ENCODE results near the gene WNT9A. TPM values are rescaled to one million over a fixed set of nuclear protein-coding genes. Genes with fewer than 3 reads are reported as not detected.

The WNT9A gene
- total RNA-seq, 2 experiments from 2014 or later = 0.32 to 0.40 TPM

GRCh38 chr1:227928811-227929375 is 18.8 kb downstream of the WNT9A start:
- no peak overlapping the region for H3K4me3 Mint-ChIP-seq
- H3K27ac Mint-ChIP-seq = no peak overlapping the region
- H3K9me3 Mint-ChIP-seq = no peaks in the 10 kb centered on the region
- H3K27me3 Mint-ChIP-seq = peaks cover 4% of the 10 kb centered on the region
- DNase-seq = no peak
- POLR2A ChIA-PET = no interaction called here
- CTCF ChIA-PET = no interaction called here
- H3K36me3 Mint-ChIP-seq (ENCODE audit: low read depth) = no peaks in the 10 kb centered on the region
- peaks cover 9% of the 10 kb centered on the region for H3K4me1 Mint-ChIP-seq

GRCh38 chr1:227927971-227928741 is 19.6 kb downstream of the WNT9A start:
- ChIA-PET POLR2A (no interaction called here), CTCF (no interaction called here)
- Mint-ChIP-seq H3K9me3 (no peaks in the 10 kb centered on the region), H3K27me3 (peaks cover 4% of the 10 kb centered on the region), H3K4me3 (no peak overlapping the region), H3K4me1 (peaks cover 9% of the 10 kb centered on the region), H3K36me3 (ENCODE audit: low read depth) (no peaks in the 10 kb centered on the region), H3K27ac (no peak overlapping the region)
- no peak for DNase-seq

- ChIA-PET CTCF (no interaction called here), POLR2A (no interaction called here)
- DNase-seq = no peak
- Mint-ChIP-seq H3K27me3 (no peaks in the 10 kb centered on the region), H3K27ac (no peak overlapping the region), H3K36me3 (ENCODE audit: low read depth) (no peaks in the 10 kb centered on the region), H3K4me1 (peaks cover 5% of the 10 kb centered on the region), H3K4me3 (no peak overlapping the region), H3K9me3 (no peaks in the 10 kb centered on the region)
These were observed 20.5 kb downstream of the WNT9A start for GRCh38 chr1:227926896-227927885.

- Mint-ChIP-seq H3K4me1 (no peaks in the 10 kb centered on the region), H3K27me3 (no peaks in the 10 kb centered on the region), H3K4me3 (no peak overlapping the region), H3K36me3 (ENCODE audit: low read depth) (no peaks in the 10 kb centered on the region), H3K27ac (no peak overlapping the region), H3K9me3 (no peaks in the 10 kb centered on the region)
- DNase-seq = no peak
- ChIA-PET POLR2A (no interaction called here), CTCF (no interaction called here)
These were observed 21.4 kb downstream of the WNT9A start for GRCh38 chr1:227926216-227926791.

GRCh38 chr1:227925582-227926198 is 22.0 kb downstream of the WNT9A start:
- H3K36me3 Mint-ChIP-seq (ENCODE audit: low read depth) = no peaks in the 10 kb centered on the region
- ChIA-PET CTCF (no interaction called here), POLR2A (no interaction called here)
- H3K27me3 Mint-ChIP-seq = no peaks in the 10 kb centered on the region
- no peaks in the 10 kb centered on the region for H3K9me3 Mint-ChIP-seq
- no peak overlapping the region for H3K4me3 Mint-ChIP-seq
- peak overlapping the region; percentile 13 for H3K27ac Mint-ChIP-seq
- no peaks in the 10 kb centered on the region for H3K4me1 Mint-ChIP-seq
- DNase-seq = no peak

- Mint-ChIP-seq H3K4me1 (no peaks in the 10 kb centered on the region), H3K9me3 (no peaks in the 10 kb centered on the region), H3K27ac (no peak overlapping the region), H3K36me3 (ENCODE audit: low read depth) (no peaks in the 10 kb centered on the region), H3K27me3 (no peaks in the 10 kb centered on the region), H3K4me3 (no peak overlapping the region)
- CTCF ChIA-PET = interaction anchor here (0.6 kb wide), 1 partner anchor 14 kb away, joined by 3 read pairs; no protein-coding TSS in a partner anchor
- DNase-seq = no peak
- POLR2A ChIA-PET = no interaction called here
These were observed 22.7 kb downstream of the WNT9A start for GRCh38 chr1:227924833-227925574.

- H3K27ac Mint-ChIP-seq = no peak overlapping the region
- no peak overlapping the region for H3K4me3 Mint-ChIP-seq
- H3K4me1 Mint-ChIP-seq = no peaks in the 10 kb centered on the region
- POLR2A ChIA-PET = no interaction called here
- no peaks in the 10 kb centered on the region for H3K36me3 Mint-ChIP-seq (ENCODE audit: low read depth)
- H3K9me3 Mint-ChIP-seq = no peaks in the 10 kb centered on the region
- DNase-seq = no peak
- no peaks in the 10 kb centered on the region for H3K27me3 Mint-ChIP-seq
- CTCF ChIA-PET = interaction anchor here (0.6 kb wide), 1 partner anchor 13 kb away, joined by 3 read pairs; no protein-coding TSS in a partner anchor
These were observed 23.4 kb downstream of the WNT9A start for GRCh38 chr1:227924168-227924832.

GRCh38 chr1:227923353-227924167 is 24.2 kb downstream of the WNT9A start:
- ChIA-PET POLR2A (no interaction called here), CTCF (no interaction called here)
- Mint-ChIP-seq H3K27ac (no peak overlapping the region), H3K9me3 (no peaks in the 10 kb centered on the region), H3K27me3 (no peaks in the 10 kb centered on the region), H3K36me3 (ENCODE audit: low read depth) (no peaks in the 10 kb centered on the region), H3K4me1 (no peaks in the 10 kb centered on the region), H3K4me3 (no peak overlapping the region)
- DNase-seq = no peak

- no peaks in the 10 kb centered on the region for H3K4me1 Mint-ChIP-seq
- POLR2A ChIA-PET = no interaction called here
- no peaks in the 10 kb centered on the region for H3K27me3 Mint-ChIP-seq
- no peak overlapping the region for H3K4me3 Mint-ChIP-seq
- no peak for DNase-seq
- no peaks in the 10 kb centered on the region for H3K9me3 Mint-ChIP-seq
- CTCF ChIA-PET = interaction anchor here (0.6 kb wide), 2 partner anchors 19 to 160 kb away, joined by 3 read pairs; no protein-coding TSS in a partner anchor
- no peaks in the 10 kb centered on the region for H3K36me3 Mint-ChIP-seq (ENCODE audit: low read depth)
- no peak overlapping the region for H3K27ac Mint-ChIP-seq
These were observed 25.0 kb downstream of the WNT9A start for GRCh38 chr1:227922501-227923352.

GRCh38 chr1:227921461-227922185 is 26.1 kb downstream of the WNT9A start:
- no peak for DNase-seq
- Mint-ChIP-seq H3K27me3 (no peaks in the 10 kb centered on the region), H3K27ac (no peak overlapping the region), H3K9me3 (no peaks in the 10 kb centered on the region), H3K36me3 (ENCODE audit: low read depth) (no peaks in the 10 kb centered on the region), H3K4me3 (no peak overlapping the region), H3K4me1 (no peaks in the 10 kb centered on the region)
- POLR2A ChIA-PET = no interaction called here
- CTCF ChIA-PET = interaction anchor here (0.6 kb wide), 1 partner anchor 159 kb away, joined by 3 read pairs; no protein-coding TSS in a partner anchor
